NCI-H510A treated with DMSO at 0.1 percent for 48 hours (cell line): ENCODE results near the gene DCK.
A peak's percentile ranks its signal among the peaks of the same experiment; 100 is the strongest.
"Not testable (repeated sequence)": the region's sequence is repeated elsewhere in the genome, so short reads cannot be mapped to it uniquely, and the experiment has no call there.

Experiments
- DNase-seq: peaks from one replicate; lab custom pipeline; 2025; lab: John Stamatoyannopoulos, UW

Gene DCK

DNA sequence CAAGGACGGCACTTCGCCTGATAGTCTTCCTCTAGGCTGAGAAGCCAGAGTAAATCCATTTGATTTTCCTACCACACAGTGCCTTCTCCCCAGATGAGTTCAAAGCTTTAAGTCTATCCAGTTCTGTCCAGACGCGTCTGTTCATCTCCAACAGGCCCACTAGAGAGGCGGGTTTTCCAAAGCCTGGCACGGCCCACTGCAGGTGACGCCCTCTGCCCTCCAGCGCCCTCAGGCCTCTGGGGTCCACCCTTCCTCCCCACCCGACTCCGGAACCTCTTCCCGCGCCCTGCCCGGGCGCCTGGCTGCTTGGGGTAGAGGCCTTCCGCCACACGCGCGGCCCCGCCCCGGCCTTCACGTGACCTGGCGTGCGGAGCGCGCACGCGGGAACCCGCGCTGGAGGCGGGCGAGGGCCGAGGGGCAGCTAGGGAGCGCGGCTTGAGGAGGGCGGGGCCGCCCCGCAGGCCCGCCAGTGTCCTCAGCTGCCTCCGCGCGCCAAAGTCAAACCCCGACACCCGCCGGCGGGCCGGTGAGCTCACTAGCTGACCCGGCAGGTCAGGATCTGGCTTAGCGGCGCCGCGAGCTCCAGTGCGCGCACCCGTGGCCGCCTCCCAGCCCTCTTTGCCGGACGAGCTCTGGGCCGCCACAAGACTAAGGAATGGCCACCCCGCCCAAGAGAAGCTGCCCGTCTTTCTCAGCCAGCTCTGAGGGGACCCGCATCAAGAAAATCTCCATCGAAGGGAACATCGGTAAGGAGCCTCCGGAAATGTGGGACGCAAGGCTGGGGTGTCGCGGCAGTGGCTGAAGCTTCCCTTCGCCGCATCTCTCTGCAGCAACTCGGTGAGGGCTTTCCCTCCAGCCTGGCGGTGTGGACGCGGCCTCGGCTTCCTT is at the start of gene DCK:
TSS of gene DCK (plus strand) at position 469 of the 888 bp plus-strand sequence. CDS start at position 656, 187 bp downstream.
- DNase-seq, result peak; percentile 94

DNA sequence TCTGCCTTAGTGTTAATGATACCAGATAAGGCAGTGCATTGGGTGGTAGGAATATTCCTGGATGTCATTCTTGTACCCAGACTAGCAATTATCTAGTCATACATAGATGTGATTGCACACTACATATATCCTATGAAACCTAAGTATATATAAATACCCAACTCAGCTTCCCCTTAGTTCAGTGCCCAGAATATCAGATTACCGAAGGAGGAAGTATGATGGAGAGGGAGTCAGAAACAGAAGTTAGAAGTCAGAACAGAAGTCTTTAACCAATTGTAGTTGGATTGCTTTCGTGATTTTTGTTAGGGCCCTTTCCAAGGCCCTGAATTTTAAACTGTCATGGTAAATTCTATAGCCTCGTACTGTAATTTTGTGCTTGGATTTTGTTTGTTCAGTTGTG is 48.4 kb upstream of the DCK start:
- DNase-seq, result peak; percentile 33

- no peak for DNase-seq
Observed at GRCh38 chr4:70945452-70946055, 47.9 kb upstream of the DCK start.

GRCh38 chr4:70946939-70947338 is 46.5 kb upstream of the DCK start:
- no peak for DNase-seq

- no peak for DNase-seq
Observed at GRCh38 chr4:70948665-70949260, 44.7 kb upstream of the DCK start.

- no peak for DNase-seq
Observed at GRCh38 chr4:70954032-70954431, 39.4 kb upstream of the DCK start.

DNA sequence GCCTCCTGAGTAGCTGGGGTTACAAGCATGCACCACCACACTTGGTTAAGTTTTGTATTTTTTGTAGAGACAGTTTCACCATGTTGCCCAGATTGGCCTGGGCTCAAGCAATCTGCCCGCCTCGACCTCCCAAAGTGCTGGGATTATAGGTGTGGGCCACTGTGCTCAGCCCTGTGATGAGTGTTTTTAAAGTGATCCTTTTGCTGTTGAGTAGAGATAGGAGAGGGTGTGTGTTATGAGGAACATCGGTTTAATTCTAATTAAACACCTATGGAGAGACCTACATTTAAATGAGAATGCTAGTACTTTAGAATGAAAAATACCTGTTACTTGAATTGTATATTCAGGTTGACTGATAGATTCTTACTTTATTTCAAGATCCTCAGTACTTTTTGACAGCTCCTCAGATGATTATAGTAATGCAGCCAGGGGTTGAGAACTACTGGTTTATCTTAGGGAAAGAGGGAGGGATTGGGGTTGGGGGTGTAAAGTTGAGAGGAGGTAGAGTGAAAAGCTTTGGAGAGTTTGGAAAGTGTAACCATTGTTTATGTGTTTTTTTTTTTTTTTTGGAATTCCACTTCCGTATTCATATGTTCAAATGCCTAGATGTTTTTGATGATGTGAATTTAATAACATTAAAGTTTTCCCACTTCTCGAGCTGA is 36.8 kb upstream of the DCK start:
- no peak for DNase-seq

DNA sequence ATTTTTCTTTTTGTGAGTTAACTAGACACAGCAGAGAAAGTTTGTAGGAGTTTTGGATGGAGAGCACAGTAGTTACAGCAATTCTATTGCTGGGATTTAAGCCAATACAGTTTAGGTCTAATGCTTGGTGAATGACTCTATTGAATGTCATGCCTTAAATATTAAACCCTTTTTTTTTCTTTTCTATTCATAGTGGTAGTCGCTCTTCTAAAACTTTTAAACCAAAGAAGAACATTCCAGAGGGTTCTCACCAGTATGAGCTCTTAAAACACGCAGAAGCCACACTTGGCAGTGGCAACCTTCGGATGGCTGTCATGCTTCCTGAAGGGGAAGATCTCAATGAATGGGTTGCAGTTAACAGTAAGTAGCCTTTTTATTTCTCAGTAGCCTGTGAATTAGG is 34.8 kb upstream of the DCK start:
- DNase-seq, result no peak

- no peak for DNase-seq
Observed at GRCh38 chr4:70969076-70969475, 24.4 kb upstream of the DCK start.

GRCh38 chr4:70976252-70976651 is 17.2 kb upstream of the DCK start:
- no peak for DNase-seq

DNA sequence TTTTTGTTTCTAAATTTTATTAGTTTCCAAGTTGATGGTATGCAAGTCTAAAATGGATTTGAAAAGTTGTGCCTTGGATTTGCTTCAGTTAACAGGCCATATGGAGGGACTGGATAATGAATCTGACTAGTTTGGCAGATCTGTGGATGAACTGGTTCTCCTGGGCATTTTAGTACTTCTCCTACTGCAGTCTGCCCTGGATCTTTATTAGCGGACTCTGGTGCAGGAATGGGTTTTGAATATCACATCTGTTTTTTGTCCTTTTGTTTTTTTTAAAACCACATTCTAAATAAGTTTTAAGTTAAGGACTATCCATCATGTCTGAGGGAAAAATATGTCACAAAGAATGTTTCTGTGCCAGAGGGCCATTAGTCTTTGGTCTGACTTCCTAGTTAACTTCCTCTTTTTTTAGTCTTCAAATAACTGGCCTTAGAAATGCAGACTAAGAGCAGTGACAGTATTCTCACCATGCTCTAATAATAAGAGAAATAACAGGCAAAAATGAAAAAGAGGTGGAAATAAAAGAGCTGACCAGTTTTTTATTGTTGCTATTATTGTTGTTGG is 13.9 kb upstream of the DCK start:
- DNase-seq, result no peak

DNA sequence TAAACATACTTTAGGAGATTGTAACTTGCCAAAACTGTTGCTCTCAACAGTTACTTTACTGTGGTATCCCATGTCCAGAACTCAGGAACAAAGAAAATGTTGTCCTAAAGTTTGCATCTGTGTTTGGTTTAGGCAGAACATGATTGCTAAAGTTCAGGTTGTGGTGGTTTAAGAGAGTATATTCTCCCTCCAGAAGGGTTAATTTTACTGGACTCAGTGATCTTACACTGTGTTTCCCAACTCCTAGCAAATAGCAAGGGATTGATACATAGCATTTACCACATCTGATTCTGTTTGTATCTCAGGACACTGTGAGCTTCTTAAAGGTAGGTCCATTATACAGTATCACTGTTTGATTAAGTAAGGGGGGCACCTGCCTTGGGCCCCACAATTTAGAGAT is 13.3 kb upstream of the DCK start:
- no peak for DNase-seq

- no peak for DNase-seq
Observed at GRCh38 chr4:70984106-70984505, 9.3 kb upstream of the DCK start.

- no peak for DNase-seq
Observed at GRCh38 chr4:70984589-70984988, 8.9 kb upstream of the DCK start.

- no peak for DNase-seq
Observed at GRCh38 chr4:70991596-70991995, 1.9 kb upstream of the DCK start.

DNA sequence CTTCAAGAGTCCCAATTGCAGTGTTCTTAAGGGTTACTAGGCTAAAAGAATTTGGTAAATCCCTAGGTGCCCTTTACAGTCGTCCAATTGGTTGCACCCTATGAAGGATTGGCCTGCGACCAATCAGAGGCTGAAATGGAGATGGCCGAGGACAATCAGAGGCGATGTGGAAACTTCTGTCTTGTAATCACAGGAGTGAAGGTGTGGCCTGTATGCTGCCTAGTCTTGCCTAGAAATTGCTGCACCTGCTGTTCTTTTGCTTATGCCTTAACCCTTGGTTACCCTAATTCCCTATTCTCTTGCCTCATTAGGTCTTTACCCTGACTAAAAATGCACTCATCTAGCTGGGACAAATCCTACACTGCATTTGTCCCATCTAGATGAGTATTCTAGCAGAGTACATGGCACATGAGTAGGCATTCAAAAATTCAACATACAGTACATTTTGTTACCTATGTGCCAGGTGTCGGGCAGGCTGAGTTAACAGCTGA is 1.0 kb upstream of the DCK start:
- DNase-seq, result peak; percentile 77

DNA sequence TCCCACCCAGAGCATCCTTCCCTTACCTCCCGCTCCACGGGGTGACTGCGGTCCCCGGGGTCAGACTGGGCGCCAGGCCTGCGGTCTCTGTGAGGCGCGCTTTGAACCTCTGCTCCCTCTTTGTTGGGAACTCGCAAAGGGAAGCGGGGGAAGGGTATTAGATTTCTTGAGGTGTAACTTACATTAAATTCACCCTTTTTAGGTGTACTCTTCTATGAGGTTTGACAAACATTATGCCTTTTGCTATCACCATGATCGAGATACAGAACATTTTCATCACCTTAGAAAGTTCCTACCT is 569 bp downstream of the DCK start:
- peak; percentile 64 for DNase-seq

GRCh38 chr4:70994387-70995099 is 1.1 kb downstream of the DCK start:
- no peak for DNase-seq

- DNase-seq, result no peak
Observed at GRCh38 chr4:70996018-70996360, 2.5 kb downstream of the DCK start.

GRCh38 chr4:70997036-70997435 is 3.6 kb downstream of the DCK start:
- no peak for DNase-seq

GRCh38 chr4:70997546-70997945 is 4.1 kb downstream of the DCK start:
- DNase-seq, result no peak

- DNase-seq, result not testable (repeated sequence)
Observed at GRCh38 chr4:70999639-71000038, 6.2 kb downstream of the DCK start.
